B cell (primary cell): ENCODE results near the gene PRIM2.
"Not testable (repeated sequence)": the region's sequence is repeated elsewhere in the genome, so short reads cannot be mapped to it uniquely, and the experiment has no call there.

Experiments used
- CTCF ChIP-seq: fragments of 200-600 bp; IDR thresholded peaks from one replicate; pipeline ENCODE4 v1.8.0; 2022; ENCODE audit warnings: antibody characterized with exemption, mild to moderate bottlenecking
- EZH2 ChIP-seq: IDR thresholded peaks from 2 replicates; pipeline ENCODE4 v1.6.1; 2012; ENCODE audit warnings: borderline replicate concordance, low read depth, mild to moderate bottlenecking, moderate library complexity, low read length; ENCODE audit not compliant: insufficient read depth, poor library complexity, severe bottlenecking

DNA sequence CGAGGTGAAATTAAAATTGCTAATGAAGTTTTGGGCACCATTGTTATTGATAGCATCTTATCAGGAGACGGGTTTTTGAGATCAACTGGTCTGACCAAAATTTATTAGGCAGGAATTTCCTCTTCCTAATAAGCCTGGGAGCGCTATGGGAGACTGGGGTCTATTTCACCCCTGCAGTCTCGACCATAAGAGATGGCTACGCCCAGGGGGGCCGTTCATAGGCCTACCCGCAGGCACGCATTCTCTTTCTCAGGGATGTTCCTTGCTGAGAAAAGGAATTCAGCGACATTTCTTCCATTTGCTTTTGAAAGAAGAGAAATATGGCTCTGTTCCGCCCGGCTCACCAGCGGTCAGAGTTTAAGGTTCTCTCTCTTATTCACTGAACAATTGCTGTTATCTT is 201.8 kb downstream of the PRIM2 start:
- TF ChIP-seq CTCF, EZH2: not testable (repeated sequence)
